Stimulated activated CD4-positive, alpha-beta T cell treated with anti-CD3 and anti-CD28 coated beads, TNF-alpha, amount 100 ng/mL, for 1 hour (primary cell): ENCODE results near the gene IFITM10.

Experiments
- DNase-seq, 3 donors: peaks; one replicate each; pipeline ENCODE4 v3.0.0-alpha.2; 2020; ENCODE audit warnings: low read depth in 3 of 3, low spot score in 1 of 3

The IFITM10 gene

GRCh38 chr11:1741741-1742140 is 8.7 kb downstream of the IFITM10 start:
- DNase-seq, result no peak

- DNase-seq, result no peak
These were observed 9.4 kb downstream of the IFITM10 start for GRCh38 chr11:1740786-1741530.

GRCh38 chr11:1739576-1739975 is 10.8 kb downstream of the IFITM10 start:
- no peak for DNase-seq

GRCh38 chr11:1738380-1738779 is 12.0 kb downstream of the IFITM10 start:
- DNase-seq, result no peak

GRCh38 chr11:1737080-1737757 is 13.2 kb downstream of the IFITM10 start:
- DNase-seq, result no peak

GRCh38 chr11:1736447-1736992 is 13.9 kb downstream of the IFITM10 start:
- DNase-seq, result no peak

GRCh38 chr11:1735271-1735670 is 15.1 kb downstream of the IFITM10 start:
- no peak for DNase-seq

GRCh38 chr11:1734641-1735081 is 15.7 kb downstream of the IFITM10 start:
- DNase-seq, result no peak

- DNase-seq, result no peak
These were observed 16.4 kb downstream of the IFITM10 start for GRCh38 chr11:1733716-1734640.

GRCh38 chr11:1733009-1733715 is 17.2 kb downstream of the IFITM10 start:
- DNase-seq, result no peak

GRCh38 chr11:1732418-1733008 is 17.9 kb downstream of the IFITM10 start:
- no peak for DNase-seq

- no peak for DNase-seq
These were observed 18.8 kb downstream of the IFITM10 start for GRCh38 chr11:1731451-1732059.

GRCh38 chr11:1730059-1730629 is 20.3 kb downstream of the IFITM10 start:
- no peak for DNase-seq

GRCh38 chr11:1729692-1730011 is 20.7 kb downstream of the IFITM10 start:
- DNase-seq, result no peak

GRCh38 chr11:1728931-1729691 is 21.3 kb downstream of the IFITM10 start:
- no peak for DNase-seq

GRCh38 chr11:1728301-1728700 is 22.1 kb downstream of the IFITM10 start:
- no peak for DNase-seq

GRCh38 chr11:1727861-1728260 is 22.5 kb downstream of the IFITM10 start:
- no peak for DNase-seq

- no peak for DNase-seq
These were observed 23.2 kb downstream of the IFITM10 start for GRCh38 chr11:1727096-1727690.

GRCh38 chr11:1719781-1720180 is 30.6 kb downstream of the IFITM10 start:
- no peak for DNase-seq
